GM12872 (cell line): Measurements from ENCODE around the gene MIEF1.

ENCODE experiments used
- TF ChIP-seq, protein P1 (sequence below): IDR thresholded peaks from 3 replicates; pipeline ENCODE4 v1.5.1; 2011; ENCODE audit warnings: low read depth, mild to moderate bottlenecking, low read length, moderate library complexity; ENCODE audit not compliant: insufficient read depth

The MIEF1 gene

GRCh38 chr22:39502109-39502788, at the start of gene MIEF1:
TSS of gene MIEF1 (plus strand) at chr22:39502290. CDS start at chr22:39511295, 9,005 bp downstream.
- TF ChIP-seq, protein P1, sequence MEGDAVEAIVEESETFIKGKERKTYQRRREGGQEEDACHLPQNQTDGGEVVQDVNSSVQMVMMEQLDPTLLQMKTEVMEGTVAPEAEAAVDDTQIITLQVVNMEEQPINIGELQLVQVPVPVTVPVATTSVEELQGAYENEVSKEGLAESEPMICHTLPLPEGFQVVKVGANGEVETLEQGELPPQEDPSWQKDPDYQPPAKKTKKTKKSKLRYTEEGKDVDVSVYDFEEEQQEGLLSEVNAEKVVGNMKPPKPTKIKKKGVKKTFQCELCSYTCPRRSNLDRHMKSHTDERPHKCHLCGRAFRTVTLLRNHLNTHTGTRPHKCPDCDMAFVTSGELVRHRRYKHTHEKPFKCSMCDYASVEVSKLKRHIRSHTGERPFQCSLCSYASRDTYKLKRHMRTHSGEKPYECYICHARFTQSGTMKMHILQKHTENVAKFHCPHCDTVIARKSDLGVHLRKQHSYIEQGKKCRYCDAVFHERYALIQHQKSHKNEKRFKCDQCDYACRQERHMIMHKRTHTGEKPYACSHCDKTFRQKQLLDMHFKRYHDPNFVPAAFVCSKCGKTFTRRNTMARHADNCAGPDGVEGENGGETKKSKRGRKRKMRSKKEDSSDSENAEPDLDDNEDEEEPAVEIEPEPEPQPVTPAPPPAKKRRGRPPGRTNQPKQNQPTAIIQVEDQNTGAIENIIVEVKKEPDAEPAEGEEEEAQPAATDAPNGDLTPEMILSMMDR = no peak

- TF ChIP-seq, protein P1 = no peak
These were observed 49.4 kb upstream of the MIEF1 start for GRCh38 chr22:39452740-39453040.

GRCh38 chr22:39453765-39454378, 48.2 kb upstream of the MIEF1 start:
- TF ChIP-seq, protein P1 = no peak

DNA sequence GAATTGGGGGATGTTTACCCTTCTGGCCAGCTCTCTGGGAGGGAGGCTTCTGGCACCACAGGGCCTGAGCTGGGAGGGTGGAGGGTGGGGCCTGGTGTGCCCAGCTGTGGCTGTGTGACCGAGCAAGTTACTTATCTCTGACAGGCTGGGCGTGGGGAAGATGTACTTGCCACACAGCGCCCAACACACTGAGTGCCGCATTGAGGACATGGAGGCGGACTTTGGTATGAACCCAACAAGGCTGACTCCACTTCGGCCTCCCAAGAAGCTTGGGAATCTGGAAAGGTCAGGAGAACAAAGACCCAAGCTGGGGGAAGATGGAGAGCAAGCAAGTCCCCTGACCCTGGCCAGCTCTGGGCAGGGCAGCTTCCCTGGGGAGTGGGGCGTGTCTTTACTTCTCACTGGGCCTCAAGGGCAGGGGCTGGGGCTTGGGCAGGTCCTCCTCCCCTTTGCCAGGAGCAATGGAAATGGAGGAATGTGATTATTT, 47.7 kb upstream of the MIEF1 start:
- TF ChIP-seq, protein P1 = no peak

DNA sequence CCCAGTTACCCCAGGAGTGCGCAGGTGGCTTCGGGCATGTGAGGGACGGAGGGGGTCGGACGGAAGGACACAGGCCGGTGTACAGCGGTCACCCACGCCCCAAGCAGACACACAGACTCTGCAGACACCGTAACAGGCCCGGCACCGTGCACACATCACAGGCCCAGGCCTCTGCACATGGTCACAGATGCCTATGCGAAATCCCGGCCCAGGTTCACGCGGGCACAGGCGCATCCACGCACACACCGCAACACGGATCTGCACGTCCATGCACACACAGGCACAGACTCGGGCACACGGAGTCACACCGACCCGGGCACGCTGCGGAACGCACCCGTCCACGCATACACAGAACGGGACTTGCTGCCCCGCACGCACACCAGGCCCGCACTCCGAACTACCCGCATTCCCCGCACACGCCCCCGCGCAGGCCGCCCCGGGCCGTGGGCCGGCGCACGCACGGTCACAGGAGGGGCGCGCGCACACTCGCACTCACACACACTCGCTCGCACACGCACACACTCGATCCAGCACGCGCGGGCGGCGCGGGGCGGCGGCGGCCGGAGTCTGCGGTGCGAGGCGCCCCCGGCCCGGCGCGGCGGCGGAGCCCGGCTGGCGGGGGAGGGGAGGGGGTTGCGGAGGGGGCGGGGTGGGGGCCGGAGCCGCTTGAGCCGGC, 45.4 kb upstream of the MIEF1 start, which contains the start of gene MGAT3:
MGAT3 (plus strand) TSS at position 491 of the 676 bp plus-strand sequence. CDS start 30,336 bp downstream, outside the sequence.
- TF ChIP-seq, protein P1 = no peak

DNA sequence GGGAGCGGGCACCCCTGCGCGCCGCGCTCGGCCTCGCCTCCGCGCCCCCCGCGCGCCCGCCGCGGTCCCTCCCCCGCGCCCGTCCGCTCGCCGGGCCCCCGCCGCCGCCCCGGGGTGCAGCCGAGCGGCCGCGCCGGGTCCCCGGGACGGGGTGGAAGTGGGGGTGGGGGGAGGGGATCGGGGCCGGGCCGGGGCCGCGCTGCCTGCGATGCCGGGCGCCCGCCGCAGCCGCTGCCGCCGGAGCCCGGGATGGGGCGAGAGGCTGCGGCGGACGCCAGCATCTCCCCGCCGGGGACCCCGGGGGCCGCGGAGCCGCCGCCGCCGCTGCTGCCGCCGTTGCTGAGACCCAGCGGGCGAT, 44.9 kb upstream of the MIEF1 start:
- TF ChIP-seq, protein P1 = no peak
